ENCODE results near the gene CMTM6. TPM values are rescaled to one million over a fixed set of nuclear protein-coding genes. Genes with fewer than 3 reads are reported as not detected.

The CMTM6 gene
- total RNA-seq, 1 donor from 2014 or later, result 83.7 TPM

DNA sequence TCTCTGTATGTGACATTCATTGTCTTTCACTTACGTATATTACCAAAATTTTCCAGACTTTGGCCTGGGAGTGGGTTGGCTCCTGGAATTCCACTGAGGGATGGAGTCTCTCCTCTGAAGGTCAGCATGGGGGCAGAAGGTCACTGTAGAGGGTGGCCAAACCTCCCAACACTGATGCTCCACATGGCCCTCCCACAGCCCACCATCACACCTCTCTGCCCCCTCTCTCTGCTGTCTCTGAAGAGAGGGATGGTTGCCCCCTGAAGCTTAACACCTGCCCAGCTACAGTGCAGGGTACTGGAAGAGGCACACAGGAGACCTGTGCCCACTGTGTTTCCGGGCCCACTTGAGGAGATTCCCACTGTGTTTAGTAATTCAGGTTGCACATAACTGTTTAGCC, 52.2 kb downstream of the CMTM6 start:
- peaks cover 2% of the 10 kb centered on the region for H3K36me3 ChIP-seq (ENCODE audit: control insufficient read depth, insufficient read depth, low read length)
- TF ChIP-seq, protein P1, sequence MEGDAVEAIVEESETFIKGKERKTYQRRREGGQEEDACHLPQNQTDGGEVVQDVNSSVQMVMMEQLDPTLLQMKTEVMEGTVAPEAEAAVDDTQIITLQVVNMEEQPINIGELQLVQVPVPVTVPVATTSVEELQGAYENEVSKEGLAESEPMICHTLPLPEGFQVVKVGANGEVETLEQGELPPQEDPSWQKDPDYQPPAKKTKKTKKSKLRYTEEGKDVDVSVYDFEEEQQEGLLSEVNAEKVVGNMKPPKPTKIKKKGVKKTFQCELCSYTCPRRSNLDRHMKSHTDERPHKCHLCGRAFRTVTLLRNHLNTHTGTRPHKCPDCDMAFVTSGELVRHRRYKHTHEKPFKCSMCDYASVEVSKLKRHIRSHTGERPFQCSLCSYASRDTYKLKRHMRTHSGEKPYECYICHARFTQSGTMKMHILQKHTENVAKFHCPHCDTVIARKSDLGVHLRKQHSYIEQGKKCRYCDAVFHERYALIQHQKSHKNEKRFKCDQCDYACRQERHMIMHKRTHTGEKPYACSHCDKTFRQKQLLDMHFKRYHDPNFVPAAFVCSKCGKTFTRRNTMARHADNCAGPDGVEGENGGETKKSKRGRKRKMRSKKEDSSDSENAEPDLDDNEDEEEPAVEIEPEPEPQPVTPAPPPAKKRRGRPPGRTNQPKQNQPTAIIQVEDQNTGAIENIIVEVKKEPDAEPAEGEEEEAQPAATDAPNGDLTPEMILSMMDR (IDR thresholded peaks at IDR 0.05; ENCODE audit: insufficient read depth, low read length, poor library complexity, severe bottlenecking), result no peak
- no peak overlapping the region for H3K4me3 ChIP-seq (ENCODE audit: low read depth, low read length)
- H3K27me3 ChIP-seq (ENCODE audit: control insufficient read depth, insufficient read depth, low read length), result no peaks in the 10 kb centered on the region
- DNase-seq (ENCODE audit: low read depth), result no peak

DNA sequence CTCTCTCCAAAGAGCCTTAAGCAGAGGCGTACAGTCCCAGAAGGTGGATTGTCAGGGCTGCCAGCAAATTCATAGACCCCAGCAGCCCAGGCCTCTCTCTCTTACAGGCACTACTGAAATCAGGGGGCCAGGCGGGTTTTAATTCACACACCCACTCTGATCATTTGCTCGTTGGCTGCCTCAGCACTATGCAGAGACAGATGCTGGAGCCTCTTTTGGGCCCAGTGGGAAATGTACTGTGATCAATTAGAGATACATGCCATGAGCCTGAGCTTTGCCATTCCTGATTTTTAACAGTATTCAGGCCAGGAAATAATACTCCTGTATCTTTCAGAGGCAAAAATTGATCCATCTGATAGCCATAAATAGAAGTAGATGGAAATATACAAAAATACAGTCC, 53.0 kb downstream of the CMTM6 start:
- no peak for DNase-seq (ENCODE audit: low read depth)
- H3K36me3 ChIP-seq (ENCODE audit: control insufficient read depth, insufficient read depth, low read length), result peaks cover 2% of the 10 kb centered on the region
- TF ChIP-seq, protein P1 (IDR thresholded peaks at IDR 0.05; ENCODE audit: insufficient read depth, low read length, poor library complexity, severe bottlenecking), result no peak
- H3K27me3 ChIP-seq (ENCODE audit: control insufficient read depth, insufficient read depth, low read length), result no peaks in the 10 kb centered on the region
- no peak overlapping the region for H3K4me3 ChIP-seq (ENCODE audit: low read depth, low read length)

DNA sequence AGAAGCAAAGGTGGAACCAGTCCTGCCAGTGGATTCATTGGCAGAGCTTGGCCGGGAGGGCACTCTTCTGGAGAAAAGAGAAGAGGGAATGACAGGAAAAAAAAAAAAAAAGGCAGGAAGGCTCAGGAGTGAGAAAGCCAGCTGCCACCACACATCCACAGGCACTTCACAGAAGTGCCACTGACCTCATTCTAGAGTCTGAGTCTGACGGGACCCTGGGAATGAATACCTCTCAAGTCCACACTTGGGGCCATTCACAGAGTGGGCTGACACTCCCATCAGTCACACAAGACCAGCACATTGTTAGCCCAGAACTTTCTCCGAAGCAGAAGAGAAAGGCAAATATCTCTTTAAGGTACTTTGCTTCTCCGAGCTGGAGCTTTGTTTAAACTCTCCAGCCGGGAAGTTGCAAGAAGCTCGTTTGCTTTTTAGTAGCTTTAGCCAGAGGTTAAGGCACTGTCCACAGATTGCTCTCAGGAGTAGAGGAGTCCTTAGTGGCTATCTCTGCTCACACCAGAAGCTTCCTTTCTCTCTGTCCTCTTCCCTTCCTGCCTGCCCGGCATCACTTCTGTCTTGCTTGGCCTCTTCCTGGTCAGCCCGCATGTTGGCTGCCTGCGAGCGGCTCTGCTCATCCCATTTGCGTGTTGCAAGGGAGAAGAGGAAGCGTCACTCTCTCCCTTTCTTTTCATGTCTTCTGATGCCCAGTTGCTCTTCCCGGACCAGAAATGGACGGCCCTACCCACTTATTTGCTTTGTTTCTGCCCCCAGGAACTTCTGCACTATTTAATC, 53.8 kb downstream of the CMTM6 start:
- TF ChIP-seq, protein P1 (IDR thresholded peaks at IDR 0.05; ENCODE audit: insufficient read depth, low read length, poor library complexity, severe bottlenecking), result no peak
- DNase-seq (ENCODE audit: low read depth), result no peak
- H3K4me3 ChIP-seq (ENCODE audit: low read depth, low read length), result no peak overlapping the region
- H3K27me3 ChIP-seq (ENCODE audit: control insufficient read depth, insufficient read depth, low read length), result no peaks in the 10 kb centered on the region
- peaks cover 2% of the 10 kb centered on the region for H3K36me3 ChIP-seq (ENCODE audit: control insufficient read depth, insufficient read depth, low read length)

DNA sequence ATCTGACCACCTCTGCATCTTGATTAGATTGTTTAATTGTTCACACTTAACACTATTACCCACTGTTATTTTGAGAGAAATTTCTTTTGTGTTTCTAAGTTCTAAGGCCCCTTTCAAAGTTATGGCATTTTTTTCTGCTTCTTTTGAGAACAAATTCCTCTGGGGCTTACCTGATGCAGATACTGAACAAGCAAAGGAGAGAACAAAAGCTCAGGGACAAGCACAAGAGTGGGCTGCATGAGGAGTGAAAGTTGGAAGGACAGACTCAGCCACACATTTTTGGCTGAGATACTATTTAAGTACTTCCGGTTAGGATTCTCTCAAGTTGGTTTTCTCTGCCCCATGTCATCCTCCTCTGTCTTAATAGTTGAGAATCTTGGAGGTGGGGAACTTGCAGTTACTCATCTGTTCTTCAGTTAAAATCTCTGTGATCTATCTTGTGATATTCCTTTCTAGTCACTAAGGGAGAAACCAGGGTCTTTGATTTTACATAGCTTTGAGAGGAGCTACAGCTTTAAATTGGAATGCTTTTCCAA, 54.7 kb downstream of the CMTM6 start:
- Histone ChIP-seq H3K36me3 (ENCODE audit: control insufficient read depth, insufficient read depth, low read length) (peaks cover 2% of the 10 kb centered on the region), H3K27me3 (ENCODE audit: control insufficient read depth, insufficient read depth, low read length) (no peaks in the 10 kb centered on the region), H3K4me3 (ENCODE audit: low read depth, low read length) (no peak overlapping the region)
- TF ChIP-seq, protein P1 (IDR thresholded peaks at IDR 0.05; ENCODE audit: insufficient read depth, low read length, poor library complexity, severe bottlenecking), result no peak
- no peak for DNase-seq (ENCODE audit: low read depth)

DNA sequence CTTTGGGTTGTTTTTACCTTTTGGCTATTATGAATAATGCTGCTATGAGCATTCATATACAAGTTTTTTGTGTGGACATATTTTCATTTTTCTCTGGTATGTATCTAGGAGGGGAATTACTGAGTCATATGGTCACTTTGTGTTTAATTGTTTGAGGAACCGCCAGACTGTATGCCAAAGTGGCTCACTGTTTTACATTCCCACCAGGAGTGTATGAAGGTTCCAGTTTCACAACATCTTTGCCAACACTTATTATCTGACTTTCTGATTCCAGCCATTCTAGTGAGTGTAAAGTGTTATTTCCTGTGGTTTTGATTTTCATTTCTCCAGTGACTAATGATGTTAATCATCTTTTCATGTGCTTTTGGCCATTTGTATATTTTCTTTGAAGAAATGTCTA, 59.2 kb downstream of the CMTM6 start:
- H3K36me3 ChIP-seq (ENCODE audit: control insufficient read depth, insufficient read depth, low read length), result peaks cover 1% of the 10 kb centered on the region
- DNase-seq (ENCODE audit: low read depth), result no peak
- no peaks in the 10 kb centered on the region for H3K27me3 ChIP-seq (ENCODE audit: control insufficient read depth, insufficient read depth, low read length)
- H3K4me3 ChIP-seq (ENCODE audit: low read depth, low read length), result no peak overlapping the region
- TF ChIP-seq, protein P1 (IDR thresholded peaks at IDR 0.05; ENCODE audit: insufficient read depth, low read length, poor library complexity, severe bottlenecking), result no peak
